Hematopoietic multipotent progenitor cell treated with erythropoietin and hydrocortisone succinate and interleukin-3 and kit ligand, for 15 days (in vitro differentiated cells): ENCODE results near the gene LRRC53.

Experiments used
- DNase-seq: peaks from one replicate; pipeline ENCODE4 v3.0.0-alpha.2; 2015; ENCODE audit warnings: low spot score

The LRRC53 gene

DNA sequence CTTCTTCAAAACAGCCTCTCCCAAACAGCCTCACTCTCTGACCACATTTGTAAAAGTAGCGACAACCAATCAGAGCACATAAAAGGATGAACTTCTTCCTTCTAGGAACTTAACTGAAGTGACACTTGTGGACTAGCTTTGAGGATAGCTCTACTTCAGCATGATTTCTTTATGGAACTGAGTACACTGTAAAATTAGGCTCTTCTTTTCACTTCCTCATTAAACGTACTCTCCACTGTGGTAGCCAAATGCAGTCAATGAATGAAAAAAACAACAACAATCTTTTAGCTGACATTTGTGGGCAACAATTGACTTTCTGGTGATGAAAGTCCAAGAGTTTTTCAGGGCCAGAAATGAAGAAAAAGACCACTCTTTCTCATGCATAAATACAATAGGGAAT, 9.6 kb downstream of the LRRC53 start:
- DNase-seq: no peak

DNA sequence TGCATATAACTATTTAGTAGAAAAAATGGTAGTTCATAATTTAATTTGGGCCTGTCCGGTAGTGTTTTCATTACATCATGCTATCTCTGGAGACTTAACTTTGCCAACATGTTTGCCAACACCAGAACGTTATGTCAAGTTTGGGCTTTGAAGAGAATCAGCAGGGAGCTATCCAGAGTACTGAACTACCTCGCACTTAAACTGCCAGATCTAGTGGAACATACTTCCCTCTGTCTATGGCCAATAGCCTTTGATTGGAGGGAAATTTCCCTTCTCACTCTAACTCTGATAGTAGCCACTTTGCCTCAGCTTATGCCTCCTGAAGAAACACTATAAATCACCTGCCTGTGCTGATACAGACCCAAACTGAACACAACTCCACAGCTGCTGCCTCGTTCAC, 10.0 kb downstream of the LRRC53 start:
- DNase-seq: no peak

DNA sequence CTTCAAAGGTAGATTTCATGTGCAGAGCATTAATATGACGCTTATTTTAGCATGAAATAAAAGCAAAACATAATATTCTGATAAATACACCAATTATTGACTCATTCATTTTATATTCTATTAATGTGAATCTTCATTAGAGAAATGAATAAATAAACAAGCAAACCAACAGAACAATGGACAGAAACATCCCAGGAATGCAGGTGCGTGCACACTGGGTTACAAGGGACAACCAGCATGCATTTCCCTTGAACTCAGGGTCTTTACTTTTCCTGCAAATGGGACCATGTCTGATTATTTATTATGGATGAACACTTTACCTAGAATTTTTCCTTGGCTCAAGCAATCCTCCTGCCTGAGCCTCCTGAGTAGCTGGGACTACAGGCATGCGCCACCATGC, 13.5 kb downstream of the LRRC53 start:
- DNase-seq: no peak

DNA sequence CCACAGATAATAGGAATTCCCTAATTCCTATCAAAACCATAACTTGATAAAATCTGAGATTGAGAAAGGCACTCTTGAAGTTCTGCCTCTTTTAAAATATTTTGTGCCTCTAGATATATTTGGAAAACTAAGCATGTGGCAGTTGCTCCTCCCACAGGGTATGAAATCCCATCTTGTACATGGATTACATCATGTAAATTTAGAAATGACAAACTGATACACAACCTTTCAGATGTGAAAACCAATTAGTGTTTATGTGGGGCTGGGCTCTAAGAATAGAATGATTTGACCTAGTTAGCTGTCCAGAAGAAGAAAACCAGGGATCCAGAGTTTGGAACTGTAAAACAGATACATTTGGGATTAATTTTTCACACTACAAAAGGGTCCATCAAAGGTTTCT, 15.7 kb downstream of the LRRC53 start:
- DNase-seq: no peak

DNA sequence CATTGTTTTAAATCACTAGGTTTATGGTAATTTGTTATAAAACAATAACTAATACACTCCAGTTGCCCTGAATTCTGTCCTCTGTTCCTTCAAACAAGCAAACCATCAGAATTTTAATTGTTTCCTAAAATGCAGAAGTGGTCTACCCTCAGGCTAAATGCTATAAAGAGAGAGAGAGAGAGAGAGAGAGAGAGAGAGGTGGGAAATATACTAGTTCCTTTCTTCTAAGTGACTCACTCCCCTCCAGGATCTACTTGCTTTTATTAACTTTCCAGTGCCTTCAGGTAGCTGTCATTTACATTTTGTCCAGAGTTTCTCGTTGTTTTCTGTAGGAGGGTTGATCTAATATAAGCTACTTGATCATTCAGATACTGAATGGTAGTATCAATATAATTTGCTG, 26.4 kb downstream of the LRRC53 start:
- no peak for DNase-seq

DNA sequence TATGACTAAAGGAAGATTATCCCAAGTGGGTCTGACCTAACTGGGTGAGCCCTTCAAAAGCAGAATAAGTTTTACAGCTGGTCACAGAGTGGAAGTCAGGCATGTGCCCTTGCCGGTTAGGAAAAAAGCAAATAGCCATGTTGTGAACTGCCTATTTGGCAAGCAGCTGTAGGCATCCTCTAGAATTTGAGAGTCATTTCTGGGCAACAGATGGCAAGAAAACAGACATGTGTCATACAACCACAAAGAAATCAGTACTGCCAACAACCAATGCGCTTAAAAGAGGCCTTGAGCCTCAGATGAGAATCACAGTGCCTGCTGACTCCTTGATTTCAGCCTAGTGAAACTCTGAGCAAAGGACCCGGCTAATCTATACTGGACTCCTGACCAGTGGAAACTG, 26.8 kb downstream of the LRRC53 start:
- DNase-seq: no peak

DNA sequence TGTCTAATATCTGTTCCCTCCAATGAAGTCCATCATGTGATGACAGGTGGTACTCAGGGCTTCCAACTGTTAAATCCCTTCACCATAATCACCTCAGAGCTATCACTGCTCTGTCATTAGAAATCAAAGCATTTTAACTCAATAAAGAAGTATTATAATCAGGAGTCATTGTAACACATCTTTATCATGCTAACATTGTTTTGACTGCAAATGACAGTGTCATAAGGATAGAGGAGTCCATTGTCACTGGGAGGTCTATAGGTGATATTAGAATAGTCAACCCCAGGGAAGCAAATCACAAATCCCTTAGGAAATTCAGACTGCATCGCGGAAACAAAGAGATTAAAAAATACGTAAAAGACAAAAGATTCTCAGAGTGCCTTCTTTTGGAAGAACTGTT, 30.8 kb downstream of the LRRC53 start:
- no peak for DNase-seq

DNA sequence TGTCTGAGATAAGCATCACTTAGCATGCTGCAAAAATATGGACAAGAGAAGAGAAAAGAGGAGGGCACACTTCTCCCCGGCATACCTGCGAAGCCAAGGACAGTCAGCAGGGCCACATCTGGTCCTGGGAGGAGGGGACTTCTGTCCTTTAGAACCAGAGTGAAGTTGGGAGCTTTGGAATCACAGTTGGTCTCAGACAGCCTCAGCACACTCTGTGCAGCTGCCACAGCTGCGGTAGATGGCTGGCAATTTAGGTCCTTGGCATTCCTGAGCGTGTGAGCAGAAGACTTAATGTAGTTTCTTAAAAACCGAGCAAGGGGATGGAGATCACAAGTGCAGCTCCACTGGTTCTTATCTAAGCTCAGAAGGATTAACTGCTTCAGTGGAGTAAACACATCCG, 32.3 kb downstream of the LRRC53 start:
- DNase-seq: no peak

DNA sequence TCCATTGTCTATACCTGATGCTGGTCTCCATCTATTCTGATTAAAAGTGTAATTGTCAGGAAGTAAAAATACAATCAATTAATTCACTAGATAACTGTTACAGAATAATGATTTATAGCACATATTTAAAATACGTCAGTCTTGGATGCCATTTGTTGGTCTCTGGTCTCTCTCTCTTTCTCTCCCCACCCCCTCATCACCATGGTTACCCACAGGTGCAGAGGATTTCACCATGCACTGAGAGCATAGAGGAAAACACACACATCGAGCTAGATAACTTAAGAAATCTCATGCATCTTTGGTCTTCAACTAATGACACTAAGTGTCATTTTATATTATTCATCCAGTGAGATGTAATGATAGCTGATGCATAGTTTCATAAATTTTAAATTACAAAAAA, 33.4 kb downstream of the LRRC53 start:
- DNase-seq: no peak

DNA sequence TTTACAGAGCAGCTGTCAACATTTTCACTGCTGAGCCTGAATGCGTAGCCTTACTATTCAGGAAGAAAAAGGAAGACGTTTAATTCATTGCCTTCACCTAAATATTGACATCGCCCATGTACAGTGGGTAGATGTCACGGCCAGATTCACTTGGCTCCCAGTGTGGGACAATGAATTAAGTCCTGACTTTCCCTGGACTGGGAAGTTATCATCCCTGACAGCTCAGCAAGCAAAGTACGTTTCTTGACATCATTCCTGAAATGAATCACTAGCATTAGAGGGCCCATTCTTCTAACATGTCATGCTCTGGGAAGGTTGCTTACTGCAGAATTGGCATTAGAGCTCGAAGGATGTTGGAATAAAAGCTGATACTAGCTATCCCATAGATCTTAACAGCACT, 37.8 kb downstream of the LRRC53 start:
- no peak for DNase-seq

DNA sequence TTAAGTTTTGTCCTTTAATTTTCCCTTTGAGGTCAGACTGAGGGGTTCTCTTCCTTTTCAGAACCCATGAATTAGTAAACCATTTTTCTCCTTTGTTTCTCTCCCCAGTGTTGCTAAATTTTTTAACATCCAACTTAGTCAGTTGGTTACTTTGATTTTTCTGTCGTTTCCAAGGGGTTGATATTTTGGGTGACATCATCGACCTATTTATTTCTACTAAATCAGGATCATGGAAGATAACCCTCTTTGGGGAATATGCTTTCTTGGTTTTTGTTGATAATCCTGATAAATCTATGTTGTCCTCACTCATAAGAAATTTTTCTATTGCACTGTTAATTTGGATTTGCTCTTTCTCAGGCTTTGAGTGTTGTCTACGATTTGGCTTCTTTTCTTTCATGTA, 40.9 kb downstream of the LRRC53 start:
- DNase-seq: no peak

DNA sequence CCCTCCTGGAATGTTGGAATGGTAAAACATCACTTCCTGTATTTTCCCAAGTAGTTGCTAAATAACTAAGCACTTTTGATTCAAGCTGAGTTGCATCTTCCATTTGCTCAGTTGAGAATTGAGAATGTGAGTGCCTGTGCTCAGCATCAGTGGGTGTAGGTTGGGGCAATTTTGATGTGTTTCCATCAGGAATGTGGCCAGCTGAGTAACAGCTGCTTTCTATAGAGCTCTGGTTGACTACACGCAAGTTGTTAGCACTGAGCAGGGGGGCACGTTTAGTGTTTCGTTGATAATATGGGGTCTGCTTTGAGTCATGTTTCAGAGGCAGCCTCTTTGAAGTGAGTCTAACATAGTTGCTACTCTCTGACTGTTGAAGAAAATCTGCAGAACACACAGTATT, 41.5 kb downstream of the LRRC53 start:
- DNase-seq: no peak

DNA sequence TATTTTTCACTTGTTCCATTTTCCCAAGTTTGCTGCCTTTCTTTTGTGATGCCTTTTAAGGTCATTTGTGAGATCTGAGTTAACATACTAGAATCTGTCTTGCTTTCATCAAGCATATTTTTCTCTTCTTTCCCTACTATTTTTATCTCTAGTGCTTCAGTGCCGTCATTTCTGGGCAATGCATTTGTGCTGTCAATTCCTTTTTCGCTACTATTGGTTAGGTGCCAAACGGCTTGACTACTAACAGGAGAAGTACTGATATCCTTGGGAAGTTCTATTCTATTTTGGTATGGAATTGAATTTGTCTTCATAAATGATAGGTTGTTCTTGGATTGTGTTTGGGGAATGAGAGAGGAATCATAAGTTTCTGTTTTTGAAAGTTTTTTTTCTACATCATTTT, 42.2 kb downstream of the LRRC53 start:
- no peak for DNase-seq

DNA sequence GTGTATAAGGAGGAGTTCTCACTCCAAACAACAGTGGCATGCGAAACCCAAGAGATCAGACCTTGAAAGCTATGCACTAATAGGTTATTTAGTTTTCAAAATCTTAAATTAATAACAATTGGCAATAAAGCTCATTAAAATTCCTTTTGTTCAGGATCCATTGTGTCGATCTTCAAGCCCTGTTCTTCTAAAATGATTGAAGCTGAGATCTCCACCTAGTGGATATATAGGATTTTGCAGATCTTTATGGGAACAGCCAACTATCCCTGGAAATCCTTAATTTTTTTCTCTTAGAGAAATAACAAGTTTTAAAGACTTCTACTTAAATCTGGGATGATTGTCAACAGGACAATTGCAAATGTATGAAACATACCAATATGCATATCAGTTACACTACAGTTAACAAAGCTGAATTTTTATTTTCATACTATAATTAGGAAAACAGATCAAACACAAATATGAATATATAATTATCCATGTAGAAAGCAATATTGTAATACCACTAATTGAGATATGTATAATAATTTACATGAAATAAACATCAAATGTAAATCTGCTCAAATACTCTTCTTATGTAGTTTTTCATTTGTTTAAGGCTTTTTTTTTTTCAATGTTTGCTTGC, 43.3 kb downstream of the LRRC53 start:
- peak; percentile 3 for DNase-seq

DNA sequence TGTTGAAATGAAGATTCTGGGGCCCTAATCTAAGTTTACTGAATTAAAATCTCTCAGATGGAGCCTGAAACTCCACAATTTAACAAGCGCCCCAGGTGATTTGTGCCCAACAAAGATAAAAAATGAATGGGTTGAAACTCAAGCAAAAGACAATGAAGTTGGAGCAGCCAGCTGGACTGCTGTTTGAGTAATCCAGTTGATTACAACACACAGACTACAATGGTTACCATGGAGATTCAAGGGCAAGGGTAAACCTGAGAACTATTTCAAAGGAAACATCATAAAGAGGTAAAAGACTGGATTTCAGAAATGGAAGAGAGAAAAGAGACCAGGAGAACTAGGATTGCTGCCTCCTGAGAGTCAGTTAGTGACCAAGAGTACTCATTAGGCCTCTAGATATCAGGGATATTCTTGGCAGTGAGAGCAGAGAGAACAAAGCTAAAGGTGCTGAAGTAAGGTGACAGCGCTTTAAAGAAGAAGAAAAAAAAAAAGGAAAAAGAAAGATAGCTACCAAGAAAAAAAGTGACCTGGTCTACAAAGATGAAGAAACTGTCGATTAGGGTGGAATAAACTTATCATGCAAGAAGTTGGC, 44.5 kb downstream of the LRRC53 start:
- no peak for DNase-seq

DNA sequence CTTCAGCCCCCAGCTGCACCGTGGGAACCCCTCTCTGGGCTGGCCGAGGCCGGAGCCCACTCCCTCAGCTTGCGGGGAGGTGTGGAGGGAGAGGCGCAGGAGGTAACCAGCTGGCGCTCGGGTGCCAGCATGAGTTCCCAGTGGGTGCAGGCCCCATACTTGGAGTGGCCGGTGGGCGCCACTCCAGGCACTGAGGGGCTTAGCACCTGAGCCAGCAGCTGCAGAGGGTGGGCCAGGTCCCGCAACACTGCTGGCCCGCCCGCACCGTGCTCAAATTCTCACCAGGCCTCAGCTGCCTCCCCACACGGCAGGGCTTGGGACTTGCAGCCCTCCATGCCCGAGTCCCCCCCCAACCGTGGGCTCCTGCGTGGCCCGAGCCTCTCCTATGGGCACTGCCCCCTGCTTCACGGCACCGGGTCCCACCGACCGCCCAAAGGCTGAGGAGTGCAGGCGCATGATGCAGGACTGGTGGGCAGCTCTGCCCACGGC, 47.2 kb downstream of the LRRC53 start:
- DNase-seq: no peak

DNA sequence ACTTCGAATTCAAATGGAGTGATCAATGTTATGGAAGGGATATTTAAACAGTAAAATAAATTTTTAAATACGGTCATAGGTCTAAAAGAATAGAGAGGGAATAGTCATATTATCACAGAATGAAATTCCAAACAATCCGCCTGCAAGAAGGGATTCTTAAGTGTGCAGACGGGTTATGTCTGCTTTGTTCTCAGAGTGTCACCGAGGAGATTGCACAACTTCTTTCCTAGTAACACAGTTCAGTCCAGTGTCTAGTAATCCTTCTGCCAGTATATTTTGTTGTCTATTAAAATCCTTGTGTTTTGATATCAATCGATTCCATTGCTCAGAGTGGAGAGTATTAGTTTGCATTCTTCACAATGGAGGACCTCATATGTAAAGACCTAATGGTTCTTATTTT, 48.4 kb downstream of the LRRC53 start:
- DNase-seq: no peak

DNA sequence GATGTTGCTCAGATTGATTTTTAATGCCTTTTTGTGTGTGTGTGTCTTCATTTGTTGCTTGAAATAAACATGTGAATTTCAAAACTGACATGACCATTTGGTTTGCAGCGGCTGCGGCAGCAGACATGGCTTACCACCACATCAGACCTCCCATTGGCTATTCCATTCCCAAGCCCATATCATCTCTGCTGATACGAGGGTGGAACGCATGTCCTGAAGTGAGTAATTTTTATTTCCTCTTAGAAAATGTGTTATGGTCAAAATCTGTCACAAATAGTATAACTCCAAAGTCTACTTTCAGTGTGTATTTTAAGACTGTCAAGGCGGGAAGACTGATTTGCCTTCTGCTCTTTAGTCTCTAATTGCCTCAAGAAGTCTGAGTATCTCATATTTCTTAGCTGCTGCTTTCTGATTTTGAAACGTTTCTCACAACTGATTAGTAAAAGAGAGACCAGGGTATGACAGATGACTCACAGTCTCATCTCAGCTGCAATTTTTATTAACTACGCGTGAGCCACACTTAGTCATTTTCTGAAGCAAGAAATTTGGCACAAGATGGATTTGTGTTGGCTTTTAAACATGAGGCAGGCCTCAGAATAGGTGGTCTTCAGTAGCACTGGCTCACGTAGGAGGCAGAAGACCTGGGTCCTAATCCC, 49.0 kb downstream of the LRRC53 start:
- DNase-seq: no peak

DNA sequence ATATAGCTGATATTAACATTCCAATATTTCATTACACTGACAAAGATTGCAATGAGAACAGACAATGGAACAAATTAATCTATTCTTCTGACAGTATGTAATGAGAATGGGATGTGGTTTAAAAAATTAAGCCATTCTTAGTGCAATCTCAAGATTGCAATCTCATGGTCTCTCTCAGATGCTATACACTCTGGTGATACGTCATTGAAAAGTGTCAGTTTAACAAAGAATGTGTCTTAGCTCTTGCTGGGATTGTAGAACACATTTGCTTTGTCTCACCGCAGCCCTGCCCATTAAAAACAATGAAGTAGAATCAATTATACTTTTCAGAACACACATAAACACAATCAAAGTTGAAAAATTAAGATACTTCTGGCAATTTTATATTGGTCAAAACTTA, 55.2 kb downstream of the LRRC53 start:
- no peak for DNase-seq

DNA sequence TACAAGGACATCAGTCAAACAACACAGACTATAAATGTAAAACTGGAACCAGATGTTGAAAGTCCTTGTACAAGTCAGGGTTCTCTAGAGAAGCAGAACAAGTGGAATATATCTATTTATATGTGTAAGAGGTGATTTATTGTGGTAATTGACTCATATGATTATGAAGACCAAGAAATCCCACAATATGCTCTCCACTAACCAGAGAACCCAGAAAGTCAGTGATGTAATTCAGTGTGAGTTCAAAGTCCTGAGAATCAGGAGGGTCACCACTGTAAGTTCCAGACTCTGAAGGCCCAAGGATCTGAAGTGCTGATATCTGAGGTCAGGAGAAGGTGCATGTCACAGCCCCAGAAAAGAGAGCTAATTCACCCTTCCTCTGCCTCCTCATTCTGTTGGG, 57.0 kb downstream of the LRRC53 start:
- no peak for DNase-seq

DNA sequence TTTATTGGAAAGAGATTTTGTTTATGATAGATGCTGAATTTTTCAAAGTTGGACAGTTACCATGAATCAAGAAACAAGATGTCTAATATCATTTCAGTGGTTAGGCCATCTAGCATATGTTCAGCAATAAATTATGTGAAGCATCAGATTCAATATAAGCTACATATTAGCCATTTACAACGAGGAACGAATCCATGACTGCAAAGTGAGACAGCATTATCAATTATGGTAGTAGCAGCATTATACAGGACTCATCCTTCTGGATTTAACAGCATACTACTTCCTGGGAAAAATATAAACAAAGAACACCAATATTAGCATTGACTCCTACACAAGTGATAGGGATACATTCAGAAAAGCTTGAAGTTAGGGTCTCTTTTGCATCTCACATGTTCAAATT, 59.1 kb downstream of the LRRC53 start:
- DNase-seq: no peak

DNA sequence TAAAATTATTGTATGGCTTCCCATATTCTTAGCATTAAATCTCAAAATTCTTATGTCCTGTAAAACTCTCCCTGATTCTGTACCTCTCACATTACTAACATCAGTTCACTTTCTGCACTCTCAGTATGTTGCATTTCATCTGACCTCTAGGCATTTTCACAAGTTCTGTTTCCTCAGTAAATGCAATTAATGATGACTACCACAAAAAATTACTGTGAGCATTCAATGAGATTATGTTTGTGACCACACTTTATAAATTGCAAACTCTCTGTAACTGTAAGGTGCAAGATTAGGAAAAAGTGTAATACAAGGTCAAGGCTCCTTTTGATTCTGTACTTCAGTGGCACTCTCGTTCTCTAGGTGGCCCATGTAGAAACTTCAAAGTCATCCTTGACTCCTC, 60.4 kb downstream of the LRRC53 start:
- DNase-seq: no peak

DNA sequence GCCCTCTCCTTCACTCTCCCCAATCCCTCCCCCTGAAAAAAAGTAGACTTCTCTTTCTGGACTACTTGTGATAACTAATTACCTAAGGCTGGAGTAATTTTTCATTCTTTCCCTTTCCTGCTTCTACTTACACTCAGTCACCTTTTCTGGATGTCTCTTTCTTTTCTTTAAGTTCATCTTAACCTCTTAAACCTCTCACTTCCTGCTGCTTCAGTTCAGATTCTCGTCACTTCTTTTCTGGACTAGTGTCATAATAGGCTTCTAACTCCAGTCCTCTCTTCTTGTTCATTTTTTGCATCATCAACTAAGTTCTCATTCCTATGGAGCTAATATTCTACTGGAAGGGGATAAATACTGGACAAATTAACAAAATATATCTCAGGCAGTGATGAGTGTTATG, 75.4 kb downstream of the LRRC53 start:
- DNase-seq: no peak

DNA sequence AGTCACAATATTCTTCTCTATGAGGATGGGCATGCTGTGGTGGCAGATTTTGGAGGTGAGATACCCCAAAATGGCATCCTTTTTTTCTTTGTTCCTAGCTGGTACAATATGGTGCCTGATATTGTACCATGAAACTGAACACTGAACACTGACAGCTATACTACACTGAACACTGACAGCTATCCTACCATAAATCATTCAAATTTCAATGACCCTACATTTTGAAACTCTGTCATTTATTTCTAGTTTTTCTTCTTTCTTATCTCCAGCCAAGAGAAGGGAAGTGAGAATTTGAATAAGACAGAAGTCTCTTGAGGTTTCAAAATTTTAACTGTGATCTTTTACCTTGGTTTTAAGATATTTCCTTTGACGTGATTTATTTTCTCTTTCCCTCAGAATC, 76.3 kb downstream of the LRRC53 start:
- no peak for DNase-seq
